HG03354 (cell line): ENCODE measurements around the gene CLTA.
A peak's percentile ranks its signal among the peaks of the same experiment; 100 is the strongest.
"Not testable (repeated sequence)": the region's sequence is repeated elsewhere in the genome, so short reads cannot be mapped to it uniquely, and the experiment has no call there.

Experiments used
- ATAC-seq: cut with Tn5 transposase; IDR thresholded peaks from one replicate; pipeline ENCODE4 v1.9.1; 2021; ENCODE audit warnings: mild to moderate bottlenecking; ENCODE audit not compliant: unreplicated experiment, poor library complexity, severe bottlenecking

CLTA gene

GRCh38 chr9:36218411-36218901 lies 27.7 kb downstream of the CLTA start:
- ATAC-seq = no peak

GRCh38 chr9:36221667-36222066 lies 30.9 kb downstream of the CLTA start:
- ATAC-seq = no peak

GRCh38 chr9:36222449-36222848 lies 31.7 kb downstream of the CLTA start:
- ATAC-seq = no peak

GRCh38 chr9:36237230-36237629 lies 46.5 kb downstream of the CLTA start:
- ATAC-seq = no peak

- ATAC-seq = not testable (repeated sequence)
Measured at GRCh38 chr9:36239205-36239604, 48.5 kb downstream of the CLTA start.

- not testable (repeated sequence) for ATAC-seq
Measured at GRCh38 chr9:36239675-36240074, 49.0 kb downstream of the CLTA start.

- ATAC-seq = no peak
Measured at GRCh38 chr9:36245906-36246305, 55.2 kb downstream of the CLTA start.

GRCh38 chr9:36247356-36247755 lies 56.6 kb downstream of the CLTA start:
- no peak for ATAC-seq

- ATAC-seq = not testable (repeated sequence)
Measured at GRCh38 chr9:36248061-36248460, 57.3 kb downstream of the CLTA start.

- no peak for ATAC-seq
Measured at GRCh38 chr9:36249189-36249588, 58.5 kb downstream of the CLTA start.

GRCh38 chr9:36250079-36250478 lies 59.4 kb downstream of the CLTA start:
- ATAC-seq = no peak

- ATAC-seq = no peak
Measured at GRCh38 chr9:36251428-36251827, 60.7 kb downstream of the CLTA start.

GRCh38 chr9:36258208-36258995 lies 67.7 kb downstream of the CLTA start, which contains the start of gene GNE:
Gene GNE, minus strand, starts transcription at chr9:36258448. Its CDS starts 9,093 bp downstream, at chr9:36249355.
- peak; percentile 87 for ATAC-seq

- no peak for ATAC-seq
Measured at GRCh38 chr9:36258996-36259533, 68.3 kb downstream of the CLTA start.
